Activated T-cell treated with anti-CD3 and anti-CD28 coated beads, Interleukin-2, amount 50 U/mL, for 72 hours (primary cell): ENCODE results near the gene MCM7. TPM values are rescaled to one million over a fixed set of nuclear protein-coding genes. Genes with fewer than 3 reads are reported as not detected.

Experiments used
- ATAC-seq, 2 donors: fragments of 150-1000 bp; cut with Tn5 transposase; replicated peaks in 1 of 2; 2 replicates each; pipeline ENCODE4 v1.10.0; 2021; ENCODE audit warnings: moderate library complexity in 2 of 2, mild to moderate bottlenecking in 1 of 2
- DNase-seq, 2 donors: peaks; one replicate each; pipeline ENCODE4 v3.0.0; 2021 to 2022; ENCODE audit warnings: mixed read lengths in 1 of 2
- H3K27ac Mint-ChIP-seq: one replicate; pipeline ENCODE4 v1.8.0; 2022; ENCODE audit warnings: mild to moderate bottlenecking, moderate library complexity, mixed read lengths
- H3K27me3 Mint-ChIP-seq: one replicate; pipeline ENCODE4 v1.8.0; 2022; ENCODE audit warnings: low read depth, mixed read lengths
- H3K36me3 Mint-ChIP-seq, 2 donors: one replicate each; pipeline ENCODE4 v1.8.0; 2022; ENCODE audit warnings: mixed read lengths in 2 of 2, mild to moderate bottlenecking in 1 of 2; ENCODE audit not compliant: insufficient read depth in 2 of 2
- H3K4me1 Mint-ChIP-seq: one replicate; pipeline ENCODE4 v1.8.0; 2022; ENCODE audit warnings: low read depth, mixed read lengths
- H3K4me3 Mint-ChIP-seq, 2 donors: one replicate each; pipeline ENCODE4 v1.8.0; 2022; ENCODE audit warnings: mild to moderate bottlenecking in 2 of 2, mixed read lengths in 2 of 2, moderate library complexity in 2 of 2
- H3K9me3 Mint-ChIP-seq, 2 donors: one replicate each; pipeline ENCODE4 v1.8.0; 2022; ENCODE audit warnings: mixed read lengths in 2 of 2
- total RNA-seq, 2 donors: library from RNA; stranded (reverse); gene quantifications; one replicate each; pipeline ENCODE4 v1.2.3, GENCODE V29; 2022

MCM7 gene
- total RNA-seq, 2 donors from 2014 or later, result 270 to 332 TPM

- Mint-ChIP-seq H3K4me1 (peaks cover 61% of the 10 kb centered on the region), H3K27ac (peak overlapping the region; percentile 96), H3K36me3 (peaks cover 32 to 54% of the 10 kb centered on the region in 2 donors), H3K9me3 (no peaks in the 10 kb centered on the region), H3K27me3 (no peaks in the 10 kb centered on the region), H3K4me3 (peak overlapping the region; percentile 94 to 99)
- DNase-seq (no peak), ATAC-seq (no peak)
Observed at GRCh38 chr7:100098913-100099312, 2.3 kb downstream of the MCM7 start.

GRCh38 chr7:100095704-100096103, 5.5 kb downstream of the MCM7 start:
- no peak for DNase-seq
- H3K36me3 Mint-ChIP-seq, result peaks cover 33 to 60% of the 10 kb centered on the region in 2 donors
- H3K27me3 Mint-ChIP-seq, result no peaks in the 10 kb centered on the region
- ATAC-seq, result no peak
- H3K27ac Mint-ChIP-seq, result peak overlapping the region; percentile 22
- H3K4me1 Mint-ChIP-seq, result peaks cover 71% of the 10 kb centered on the region
- no peak overlapping the region for H3K4me3 Mint-ChIP-seq
- H3K9me3 Mint-ChIP-seq, result no peaks in the 10 kb centered on the region

GRCh38 chr7:100095289-100095688, 5.9 kb downstream of the MCM7 start:
- Mint-ChIP-seq H3K9me3 (no peaks in the 10 kb centered on the region), H3K27me3 (no peaks in the 10 kb centered on the region), H3K27ac (no peak overlapping the region), H3K4me3 (no peak overlapping the region), H3K4me1 (peaks cover 76% of the 10 kb centered on the region), H3K36me3 (peaks cover 33 to 60% of the 10 kb centered on the region in 2 donors)
- ATAC-seq (no peak), DNase-seq (no peak)

- Mint-ChIP-seq H3K36me3 (peaks cover 24 to 48% of the 10 kb centered on the region in 2 donors), H3K27ac (no peak overlapping the region), H3K4me3 (no peak overlapping the region), H3K9me3 (no peaks in the 10 kb centered on the region), H3K27me3 (no peaks in the 10 kb centered on the region), H3K4me1 (peaks cover 74% of the 10 kb centered on the region)
- DNase-seq, result no peak
- ATAC-seq, result peak in 1 of 2 donors; percentile 1
Observed at GRCh38 chr7:100093925-100094486, 7.2 kb downstream of the MCM7 start.

GRCh38 chr7:100093498-100093897, 7.7 kb downstream of the MCM7 start:
- DNase-seq (no peak), ATAC-seq (no peak)
- H3K4me3 Mint-ChIP-seq, result no peak overlapping the region
- H3K36me3 Mint-ChIP-seq, result peaks cover 18 to 43% of the 10 kb centered on the region in 2 donors
- no peaks in the 10 kb centered on the region for H3K27me3 Mint-ChIP-seq
- H3K27ac Mint-ChIP-seq, result no peak overlapping the region
- H3K4me1 Mint-ChIP-seq, result peaks cover 69% of the 10 kb centered on the region
- H3K9me3 Mint-ChIP-seq, result no peaks in the 10 kb centered on the region

GRCh38 chr7:100093054-100093453, 8.1 kb downstream of the MCM7 start:
- no peak overlapping the region for H3K27ac Mint-ChIP-seq
- H3K4me1 Mint-ChIP-seq, result peaks cover 67% of the 10 kb centered on the region
- DNase-seq (no peak), ATAC-seq (no peak)
- no peaks in the 10 kb centered on the region for H3K27me3 Mint-ChIP-seq
- H3K36me3 Mint-ChIP-seq, result peaks cover 15 to 38% of the 10 kb centered on the region in 2 donors
- H3K4me3 Mint-ChIP-seq, result no peak overlapping the region
- no peaks in the 10 kb centered on the region for H3K9me3 Mint-ChIP-seq

GRCh38 chr7:100091411-100092181, 9.6 kb downstream of the MCM7 start:
- H3K4me1 Mint-ChIP-seq, result peaks cover 61% of the 10 kb centered on the region
- H3K4me3 Mint-ChIP-seq, result no peak overlapping the region
- ATAC-seq, result peak in 1 of 2 donors; percentile 5
- peak in 1 of 2 donors; percentile 23 for DNase-seq
- no peaks in the 10 kb centered on the region for H3K27me3 Mint-ChIP-seq
- peaks cover 6 to 25% of the 10 kb centered on the region in 2 donors for H3K36me3 Mint-ChIP-seq
- H3K27ac Mint-ChIP-seq, result no peak overlapping the region
- H3K9me3 Mint-ChIP-seq, result no peaks in the 10 kb centered on the region

GRCh38 chr7:100090527-100091410, 10.4 kb downstream of the MCM7 start:
- peak overlapping the region; percentile 87 for H3K27ac Mint-ChIP-seq
- peaks cover 3 to 21% of the 10 kb centered on the region in 2 donors for H3K36me3 Mint-ChIP-seq
- no peaks in the 10 kb centered on the region for H3K9me3 Mint-ChIP-seq
- DNase-seq (peak in 1 of 2 donors; percentile 23), ATAC-seq (peak; percentile 22 to 39)
- H3K27me3 Mint-ChIP-seq, result no peaks in the 10 kb centered on the region
- peaks cover 56% of the 10 kb centered on the region for H3K4me1 Mint-ChIP-seq
- peak overlapping the region; percentile 60 to 91 for H3K4me3 Mint-ChIP-seq

- DNase-seq (no peak), ATAC-seq (no peak)
- Mint-ChIP-seq H3K4me1 (peaks cover 44% of the 10 kb centered on the region), H3K36me3 (peaks cover 3 to 13% of the 10 kb centered on the region in 2 donors), H3K27ac (peak overlapping the region; percentile 87), H3K9me3 (no peaks in the 10 kb centered on the region), H3K4me3 (peak overlapping the region; percentile 82 to 91), H3K27me3 (no peaks in the 10 kb centered on the region)
Observed at GRCh38 chr7:100089458-100090196, 11.6 kb downstream of the MCM7 start.

- H3K27ac Mint-ChIP-seq, result peak within 1 kb of the TSS; percentile 94
Observed at GRCh38 chr7:100088621-100089457, 12.4 kb downstream of the MCM7 start, which contains the start of gene COPS6. Gene COPS6 (plus strand): TSS chr7:100088969. CDS start chr7:100088991, 22 bp downstream.

GRCh38 chr7:100088095-100088620, 13.0 kb downstream of the MCM7 start:
- H3K4me3 Mint-ChIP-seq, result peak overlapping the region; percentile 82 to 91
- H3K27me3 Mint-ChIP-seq, result no peaks in the 10 kb centered on the region
- H3K36me3 Mint-ChIP-seq, result peaks cover 1 to 7% of the 10 kb centered on the region in 2 donors
- peak overlapping the region; percentile 94 for H3K27ac Mint-ChIP-seq
- peak in 1 of 2 donors; percentile 7 for ATAC-seq
- H3K4me1 Mint-ChIP-seq, result peaks cover 45% of the 10 kb centered on the region
- no peak for DNase-seq
- no peaks in the 10 kb centered on the region for H3K9me3 Mint-ChIP-seq

More at GRCh38 chr7:100088621-100089457, 12.4 kb downstream of the MCM7 start, which contains the start of gene COPS6:
- H3K4me3 Mint-ChIP-seq, result peak within 1 kb of the TSS; percentile 82 to 91
- DNase-seq (peak; percentile 92 to 93), ATAC-seq (peak; percentile 58 to 81)
- no peaks in the 10 kb centered on the region for H3K27me3 Mint-ChIP-seq
- no peaks in the 10 kb centered on the region for H3K9me3 Mint-ChIP-seq
- peaks cover 44% of the 10 kb centered on the region for H3K4me1 Mint-ChIP-seq
- peaks cover 3 to 10% of the 10 kb centered on the region in 2 donors for H3K36me3 Mint-ChIP-seq
